GM18861 (cell line): ENCODE results near the gene MAP7D3.
"Not testable (repeated sequence)": the region's sequence is repeated elsewhere in the genome, so short reads cannot be mapped to it uniquely, and the experiment has no call there.

ENCODE experiments used
- ATAC-seq: cut with Tn5 transposase; IDR thresholded peaks from one replicate; pipeline ENCODE4 v1.9.1; 2021; ENCODE audit not compliant: unreplicated experiment

MAP7D3 gene

DNA sequence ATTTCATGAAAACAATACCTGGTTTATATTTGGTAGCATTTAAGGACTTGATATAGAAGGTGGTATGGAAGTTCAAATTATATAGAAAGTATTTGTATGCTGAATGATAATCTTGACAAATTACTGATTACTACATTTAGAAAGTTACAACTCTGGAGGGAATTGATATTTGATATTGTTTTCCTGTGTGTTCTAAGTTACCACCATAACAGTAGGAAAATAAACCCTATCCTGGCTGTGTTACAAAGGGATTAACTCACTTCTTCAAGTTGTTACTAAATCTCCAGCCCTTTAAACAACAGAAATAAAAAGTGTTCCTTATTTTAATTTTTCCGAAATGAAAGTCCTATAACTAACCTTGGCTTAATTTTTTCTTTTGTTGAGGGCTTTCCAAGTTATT lies 67.3 kb downstream of the MAP7D3 start:
- no peak for ATAC-seq

DNA sequence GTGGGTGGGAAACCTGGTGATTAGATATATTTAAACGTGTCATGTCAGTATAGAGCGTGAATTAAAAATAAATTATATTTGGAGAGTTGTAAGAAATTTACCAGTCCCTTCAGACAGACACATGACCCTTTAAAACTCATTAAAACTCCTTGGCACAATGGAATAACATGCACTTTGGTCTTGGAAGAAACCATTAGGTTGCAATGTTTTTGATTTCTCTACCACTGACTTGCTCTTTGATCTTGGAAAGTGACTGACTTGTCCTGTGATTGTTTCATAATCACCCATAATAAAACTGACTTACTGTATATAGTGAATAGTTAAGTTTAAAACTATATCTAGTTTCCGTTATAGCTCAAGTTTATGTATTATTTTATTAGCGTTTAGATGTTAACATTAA lies 68.0 kb downstream of the MAP7D3 start:
- no peak for ATAC-seq

DNA sequence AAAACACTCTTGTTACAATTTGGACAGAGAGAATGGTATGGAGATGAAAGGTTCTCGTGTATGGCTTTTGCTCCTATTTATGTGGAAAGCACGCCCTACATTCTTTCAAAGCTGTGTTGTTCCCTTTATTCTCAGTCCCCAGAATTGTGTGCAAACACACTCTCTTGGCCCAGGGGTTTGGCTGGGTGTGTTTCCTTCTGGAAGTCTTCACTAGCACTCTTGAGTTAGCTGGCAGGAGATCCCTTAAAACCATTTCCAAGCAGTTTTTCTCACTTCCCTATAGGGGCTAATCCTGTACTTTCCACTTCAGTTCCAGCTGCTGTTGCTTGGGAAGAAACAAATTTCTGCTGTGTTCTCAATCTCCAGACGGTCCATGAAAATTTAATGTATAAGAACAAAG lies 68.8 kb downstream of the MAP7D3 start:
- ATAC-seq: no peak

DNA sequence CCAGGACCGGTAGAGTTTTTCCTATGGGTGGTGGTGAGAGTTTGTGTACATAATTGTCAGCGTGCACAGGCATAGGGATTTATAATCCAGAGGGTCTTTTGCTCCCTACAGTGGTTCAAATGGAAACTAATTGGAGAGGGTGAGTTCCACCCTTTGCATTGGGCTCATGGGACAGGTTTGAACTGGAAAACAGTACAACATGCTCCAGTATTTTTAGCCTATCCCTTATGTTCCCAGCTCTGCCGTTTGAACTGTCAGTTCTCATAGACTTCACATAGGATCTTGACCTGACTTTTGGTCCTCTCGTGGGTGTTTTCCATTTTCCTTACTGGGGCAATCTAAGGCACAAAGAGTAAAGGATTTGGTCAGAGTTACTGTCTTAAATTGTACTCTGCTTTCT lies 72.1 kb downstream of the MAP7D3 start:
- no peak for ATAC-seq

DNA sequence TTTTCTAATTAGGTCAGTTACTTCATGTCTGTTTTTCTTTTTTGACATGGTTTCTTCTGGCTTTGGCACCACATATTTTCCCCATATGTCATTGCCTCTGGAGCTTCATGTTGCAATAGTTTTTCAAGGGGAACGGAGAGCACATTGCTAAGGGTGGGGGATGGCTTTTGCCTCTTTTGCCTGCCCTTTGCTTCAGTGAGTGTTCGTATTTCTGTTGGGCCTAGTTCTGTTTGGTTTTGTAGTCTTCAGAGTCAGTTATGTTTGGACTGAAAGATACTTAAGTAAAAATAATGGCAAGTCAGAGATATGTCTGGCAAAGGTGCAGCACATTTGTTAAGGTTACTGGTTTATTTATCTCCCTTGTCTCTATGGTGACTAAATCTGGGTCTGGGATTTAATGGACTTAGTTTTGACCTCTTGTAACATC lies 74.8 kb downstream of the MAP7D3 start:
- ATAC-seq: no peak

DNA sequence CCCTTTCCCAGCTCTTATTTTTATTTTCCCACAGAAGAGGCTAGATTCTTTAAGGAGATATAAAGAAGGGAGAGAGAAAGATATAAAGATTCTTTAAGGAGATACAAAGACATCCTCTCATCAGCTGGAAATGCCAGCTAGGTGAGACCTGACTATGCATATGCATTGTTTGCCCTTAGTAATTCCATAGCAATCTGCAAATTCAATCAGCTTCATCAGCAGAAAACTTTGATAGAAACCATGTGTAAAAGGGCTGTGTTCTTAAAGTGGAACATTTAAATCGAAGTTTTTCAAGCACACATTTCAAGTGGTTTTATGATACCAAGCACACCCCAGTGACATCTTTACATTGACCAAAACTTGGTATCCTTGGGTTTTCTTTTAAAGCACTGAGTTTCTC lies 79.8 kb downstream of the MAP7D3 start:
- no peak for ATAC-seq

DNA sequence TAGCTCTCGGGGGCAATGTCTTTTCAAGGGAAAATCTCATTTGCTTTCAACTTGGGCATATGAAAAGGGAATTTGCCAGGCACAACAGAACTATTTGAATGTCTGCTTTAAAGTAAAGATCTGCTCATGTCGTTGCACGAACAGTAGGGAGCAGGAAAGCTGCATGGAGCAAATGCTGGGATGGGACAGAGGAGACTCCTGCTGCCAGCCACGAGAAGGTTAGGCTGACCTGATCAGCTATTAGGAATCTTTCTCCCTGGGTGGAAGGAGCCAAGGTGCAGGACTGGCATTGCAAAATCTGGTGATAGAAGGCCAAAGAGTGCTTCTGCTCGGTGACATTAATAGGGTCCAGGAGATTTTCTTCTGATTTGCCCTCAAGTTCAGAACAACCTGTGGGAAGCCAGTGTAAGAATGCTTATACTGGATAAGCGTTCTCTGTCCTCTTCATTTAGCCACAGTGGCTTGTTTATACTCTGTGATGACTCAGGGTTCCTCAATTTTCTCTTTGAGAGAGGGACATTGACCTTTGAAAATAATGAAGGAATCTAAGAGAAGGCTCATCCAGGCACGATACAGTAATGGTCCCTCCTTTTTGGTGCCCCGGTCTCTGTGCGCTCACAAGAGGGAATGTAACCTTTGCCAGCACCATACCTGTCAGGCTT lies 80.9 kb downstream of the MAP7D3 start:
- no peak for ATAC-seq

DNA sequence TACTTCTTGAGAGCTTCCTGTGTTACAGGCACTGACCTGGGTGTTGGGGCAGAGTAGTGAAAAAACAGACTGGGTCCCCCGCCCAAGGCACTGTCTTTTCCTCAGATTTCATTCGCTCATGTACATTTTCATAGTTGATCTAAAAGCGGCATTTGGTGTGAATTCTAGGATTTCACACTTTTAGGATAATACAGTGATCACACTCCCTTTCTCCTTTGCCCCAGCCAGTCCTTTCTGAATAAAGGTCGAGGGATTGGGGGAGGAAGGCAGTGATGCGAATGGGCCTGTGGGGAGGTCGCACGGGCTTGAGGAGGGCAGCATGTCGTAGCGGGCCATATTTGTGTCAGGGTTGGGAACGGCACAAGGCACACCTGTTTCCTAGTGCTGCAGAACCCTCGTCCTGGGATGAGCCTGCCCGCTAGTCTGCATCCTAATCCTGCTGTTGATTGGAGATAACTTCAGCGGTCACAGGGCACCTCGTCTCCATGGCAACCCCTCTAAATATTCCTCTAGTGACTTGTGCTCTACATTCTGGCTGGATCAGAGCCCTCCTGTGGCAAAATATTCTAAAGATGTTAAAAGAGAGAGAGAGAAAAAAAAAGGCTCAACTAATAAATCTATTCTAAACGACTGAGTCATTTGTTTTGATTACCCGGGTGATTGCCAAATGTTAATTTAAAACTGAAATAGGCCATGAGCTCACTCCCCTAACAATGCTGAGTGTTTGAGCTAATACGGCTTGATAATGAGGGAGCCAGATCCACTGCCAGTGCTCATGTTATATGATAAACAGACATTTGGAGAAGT lies 82.1 kb downstream of the MAP7D3 start:
- no peak for ATAC-seq

DNA sequence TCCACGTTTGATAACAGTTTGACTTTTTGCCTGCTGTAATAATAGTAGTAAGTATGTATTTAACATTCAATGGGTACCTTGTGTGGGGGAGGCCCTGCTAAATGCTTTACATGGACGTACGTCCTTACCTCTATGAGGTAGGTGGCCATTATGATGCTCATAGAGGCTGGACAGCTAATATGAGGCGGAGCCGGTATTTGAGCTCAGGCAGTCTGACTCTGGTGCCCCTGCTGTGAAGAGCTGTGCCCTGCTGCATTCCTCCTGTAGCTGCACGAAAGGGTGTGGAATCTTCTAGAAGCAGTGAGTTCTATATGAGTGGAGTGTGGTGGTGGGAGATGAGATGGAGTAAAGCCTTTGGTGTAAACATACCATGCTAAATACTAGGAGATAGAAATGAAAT lies 83.2 kb downstream of the MAP7D3 start:
- ATAC-seq: not testable (repeated sequence)

DNA sequence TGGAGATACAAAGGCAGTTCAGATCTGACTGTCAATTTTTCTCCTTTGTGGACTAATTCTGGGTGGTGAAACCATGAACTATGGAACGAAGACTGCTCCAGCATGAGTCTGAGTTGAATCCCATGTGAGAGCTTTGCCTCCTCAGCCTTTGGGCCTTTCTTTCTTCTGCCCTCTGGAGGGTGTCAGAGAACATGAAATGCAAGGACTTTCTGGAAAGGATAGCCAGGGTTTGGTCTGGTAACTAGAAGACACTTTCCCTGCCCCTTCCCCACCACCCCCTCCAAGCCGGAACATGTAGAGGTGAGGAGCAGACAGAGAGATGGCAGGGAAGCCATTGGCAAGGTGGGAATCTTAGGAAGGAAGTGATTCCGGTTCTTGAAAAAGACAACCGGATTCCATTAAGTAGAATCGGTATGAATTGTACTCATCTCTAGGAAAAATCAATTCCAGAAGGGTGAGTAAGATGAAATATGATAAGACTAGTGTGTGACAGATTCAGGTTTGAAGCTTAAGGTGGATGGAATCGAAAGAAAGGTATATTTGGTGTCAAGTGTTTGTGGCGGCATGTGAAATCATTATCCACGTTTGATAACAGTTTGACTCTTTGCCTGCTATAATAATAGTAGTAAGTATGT lies 84.9 kb downstream of the MAP7D3 start:
- no peak for ATAC-seq

DNA sequence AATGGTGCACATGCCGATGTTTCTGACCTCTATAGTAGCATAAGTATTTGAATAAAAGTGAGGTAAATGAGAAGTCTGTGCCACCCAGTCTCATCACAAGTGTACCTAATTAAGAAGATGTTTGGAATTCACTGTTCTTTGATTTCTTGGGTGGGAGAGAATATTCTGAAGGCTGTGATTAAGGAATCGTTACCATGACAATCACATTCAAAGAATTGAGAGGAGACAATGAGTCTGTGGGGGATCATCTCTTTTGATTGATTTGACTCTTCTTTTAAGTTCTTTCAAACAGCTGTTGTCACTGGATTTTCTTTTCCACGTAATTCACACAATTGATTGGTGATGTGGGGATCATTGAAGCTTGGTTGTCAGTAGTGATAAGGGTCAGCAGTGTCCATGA lies 85.8 kb downstream of the MAP7D3 start:
- ATAC-seq: no peak

DNA sequence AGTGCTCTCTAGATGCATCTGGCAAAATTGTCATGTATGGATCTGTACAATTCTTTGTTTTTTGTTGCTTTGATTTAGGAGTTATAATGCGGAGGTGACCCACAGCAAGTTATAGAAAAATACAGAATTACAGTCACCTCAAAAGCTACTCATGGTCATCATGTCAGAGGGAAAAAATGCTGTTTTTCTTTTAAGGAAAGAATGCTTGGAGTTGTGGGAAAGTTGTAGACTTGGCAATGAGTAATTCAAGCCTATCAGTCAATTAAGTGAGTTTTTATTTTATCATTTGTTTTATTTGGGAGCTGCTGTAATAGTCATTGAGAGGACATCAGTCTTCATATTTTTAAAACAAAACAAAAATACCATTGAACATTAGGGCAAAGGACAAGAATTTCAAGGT lies 87.5 kb downstream of the MAP7D3 start:
- no peak for ATAC-seq
